Gastrocnemius medialis (tissue), 4 donors: Measurements from ENCODE around the gene MMEL1. TPM values are rescaled to one million over a fixed set of nuclear protein-coding genes. Genes with fewer than 3 reads are reported as not detected.
"Not testable (repeated sequence)": the region's sequence is repeated elsewhere in the genome, so short reads cannot be mapped to it uniquely, and the experiment has no call there.

ENCODE experiments used
- ATAC-seq, 2 donors: fragments of 150-250 bp; one replicate each; pipeline ENCODE4 v1.9.1; 2016
- DNase-seq, 2 donors: peaks; one replicate each; pipeline ENCODE4 v3.0.0-alpha.2; 2019
- H3K27ac ChIP-seq, 4 donors: fragments of 200-600 bp; sonication (generic); 1 replicate in 1 of 4; 2 replicates in 3 of 4; pipeline ENCODE4 v1.5.1; 2016 to 2018; ENCODE audit warnings: mild to moderate bottlenecking in 2 of 4, moderate library complexity in 1 of 4
- H3K27me3 ChIP-seq, 3 donors: fragments of 200-600 bp; sonication (generic) in 2 of 3; 1 replicate in 1 of 3; 2 replicates in 2 of 3; pipeline versions ENCODE4 v1.5.1 to v1.6.0; 2016 to 2019; ENCODE audit warnings: mild to moderate bottlenecking in 1 of 3, moderate library complexity in 1 of 3
- H3K36me3 ChIP-seq, 2 donors: fragments of 200-600 bp; sonication (generic) in 1 of 2; one replicate each; pipeline ENCODE4 v1.5.1; 2017 to 2018
- H3K4me1 ChIP-seq, 2 donors: fragments of 200-600 bp; sonication (generic) in 1 of 2; one replicate each; pipeline ENCODE4 v1.5.1; 2016 to 2017; ENCODE audit warnings: mild to moderate bottlenecking in 2 of 2
- H3K4me3 ChIP-seq, 4 donors: fragments of 200-600 bp; sonication (generic) in 3 of 4; 1 replicate in 1 of 4; 2 replicates in 3 of 4; pipeline ENCODE4 v1.5.1; 2016 to 2019; ENCODE audit warnings: mild to moderate bottlenecking in 2 of 4
- H3K9me3 ChIP-seq, 3 donors: fragments of 200-600 bp; sonication (generic) in 2 of 3; 1 replicate in 1 of 3; 2 replicates in 2 of 3; pipeline ENCODE4 v1.5.1; 2016 to 2019
- CTCF ChIP-seq, 5 experiments: fragments of 450-650 bp in 3 of 5; fragments of 200-600 bp in 2 of 5; sonication (generic) in 2 of 5; IDR thresholded peaks in 4 of 5; conservative IDR thresholded peaks in 1 of 5; 1 replicate in 4 of 5; 2 replicates in 1 of 5; pipeline ENCODE4 v1.5.1; 2016 to 2019; ENCODE audit warnings: antibody characterized with exemption in 5 of 5, mild to moderate bottlenecking in 3 of 5, moderate library complexity in 3 of 5
- POLR2A ChIP-seq, 2 donors: fragments of 450-650 bp; IDR thresholded peaks; one replicate each; pipeline ENCODE4 v1.6.1; 2017; ENCODE audit warnings: antibody characterized with exemption in 2 of 2, mild to moderate bottlenecking in 2 of 2, moderate library complexity in 2 of 2
- in situ Hi-C, 4 donors: fragments of 200-750 bp; cut with MboI; loops; one replicate each; pipeline versions ENCODE4 v1.15.0 to v1.8.0; 2017; ENCODE audit warnings: low sequenced_read_pairs in 4 of 4
- intact Hi-C: fragments of 100-400 bp; cut with DNase I; formaldehyde crosslinking; loops from one replicate; pipeline ENCODE4 v1.15.1; 2023; ENCODE audit warnings: low total_unique reads
- total RNA-seq, 4 donors: library from RNA; depleted of rRNA; stranded (reverse); fragments of >200 nt; gene quantifications; one replicate each; pipeline versions ENCODE4 v1.1.0 to v1.2.3, GENCODE V29; 2016

Gene MMEL1
- total RNA-seq, 4 donors from 2014 or later = not detected

- no peaks in the 10 kb centered on the region for H3K36me3 ChIP-seq
- in situ Hi-C loops = no loop called here
- peaks cover 0 to 25% (median 7%) of the 10 kb centered on the region in 3 donors for H3K27me3 ChIP-seq
- H3K27ac ChIP-seq = no peak overlapping the region
- TF ChIP-seq CTCF (IDR thresholded peaks at IDR 0.05 in 4 of 5, conservative IDR thresholded peaks at IDR 0.05 in 1 of 5) (no peak), POLR2A (IDR thresholded peaks at IDR 0.05) (no peak)
- no peaks in the 10 kb centered on the region for H3K4me1 ChIP-seq
- H3K9me3 ChIP-seq = no peaks in the 10 kb centered on the region
- DNase-seq (no peak), ATAC-seq (no peak)
- H3K4me3 ChIP-seq = no peak overlapping the region
- intact Hi-C loops = no loop called here
Measured at GRCh38 chr1:2570332-2570731, 62.5 kb downstream of the MMEL1 start.

GRCh38 chr1:2569703-2570102 lies 63.1 kb downstream of the MMEL1 start:
- ATAC-seq, H3K27ac ChIP-seq, H3K4me3 ChIP-seq, H3K36me3 ChIP-seq, in situ Hi-C loops, H3K9me3 ChIP-seq, intact Hi-C loops, DNase-seq, H3K4me1 ChIP-seq: not testable (repeated sequence)
- H3K27me3 ChIP-seq = peaks cover 0 to 25% (median 7%) of the 10 kb centered on the region in 3 donors

- no peaks in the 10 kb centered on the region for H3K9me3 ChIP-seq
- no peaks in the 10 kb centered on the region for H3K36me3 ChIP-seq
- in situ Hi-C loops = no loop called here
- H3K27ac ChIP-seq = no peak overlapping the region
- TF ChIP-seq CTCF (IDR thresholded peaks at IDR 0.05 in 4 of 5, conservative IDR thresholded peaks at IDR 0.05 in 1 of 5) (no peak), POLR2A (IDR thresholded peaks at IDR 0.05) (no peak)
- no peaks in the 10 kb centered on the region for H3K4me1 ChIP-seq
- H3K27me3 ChIP-seq = peaks cover 0 to 25% (median 7%) of the 10 kb centered on the region in 3 donors
- ATAC-seq (no peak), DNase-seq (no peak)
- no peak overlapping the region for H3K4me3 ChIP-seq
- intact Hi-C loops = no loop called here
Measured at GRCh38 chr1:2569060-2569459, 63.8 kb downstream of the MMEL1 start.

GRCh38 chr1:2568187-2568816 lies 64.5 kb downstream of the MMEL1 start:
- H3K27me3 ChIP-seq = peaks cover 0 to 17% (median 7%) of the 10 kb centered on the region in 3 donors

GRCh38 chr1:2567083-2567679 lies 65.6 kb downstream of the MMEL1 start:
- TF ChIP-seq POLR2A (IDR thresholded peaks at IDR 0.05) (no peak), CTCF (IDR thresholded peaks at IDR 0.05 in 4 of 5, conservative IDR thresholded peaks at IDR 0.05 in 1 of 5) (no peak)
- H3K27ac ChIP-seq = no peak overlapping the region
- intact Hi-C loops = no loop called here
- in situ Hi-C loops = no loop called here
- no peak overlapping the region for H3K4me3 ChIP-seq
- DNase-seq = no peak
- no peak for ATAC-seq
- H3K9me3 ChIP-seq = no peaks in the 10 kb centered on the region
- no peaks in the 10 kb centered on the region for H3K4me1 ChIP-seq
- no peaks in the 10 kb centered on the region for H3K36me3 ChIP-seq
- peaks cover 0 to 11% (median 7%) of the 10 kb centered on the region in 3 donors for H3K27me3 ChIP-seq

More at GRCh38 chr1:2568187-2568816, 64.5 kb downstream of the MMEL1 start:
- intact Hi-C loops, H3K9me3 ChIP-seq, H3K27ac ChIP-seq, DNase-seq, H3K4me1 ChIP-seq, ATAC-seq, H3K36me3 ChIP-seq, in situ Hi-C loops, H3K4me3 ChIP-seq: not testable (repeated sequence)
